Stimulated activated naive CD8-positive, alpha-beta T cell treated with anti-CD3 and anti-CD28 coated beads, Interleukin-15, Interleukin-2, amounts not matched to agents 100 ng/mL and 50 ng/mL, for 24 hours (primary cell): Measurements from ENCODE around the gene ZNF174.

Source experiments
- H3K27ac Mint-ChIP-seq: one replicate; pipeline ENCODE4 v1.8.0; 2021; ENCODE audit warnings: mild to moderate bottlenecking, mixed read lengths
- H3K27me3 Mint-ChIP-seq: one replicate; pipeline ENCODE4 v1.8.0; 2021; ENCODE audit warnings: mixed read lengths
- H3K36me3 Mint-ChIP-seq: one replicate; pipeline ENCODE4 v1.8.0; 2021; ENCODE audit warnings: low read depth, mixed read lengths
- H3K4me1 Mint-ChIP-seq: one replicate; pipeline ENCODE4 v1.8.0; 2021; ENCODE audit warnings: low read depth, mixed read lengths
- H3K4me3 Mint-ChIP-seq: one replicate; pipeline ENCODE4 v1.8.0; 2021; ENCODE audit warnings: mild to moderate bottlenecking, mixed read lengths
- H3K9me3 Mint-ChIP-seq: one replicate; pipeline ENCODE4 v1.8.0; 2021; ENCODE audit warnings: mixed read lengths

Gene ZNF174

DNA sequence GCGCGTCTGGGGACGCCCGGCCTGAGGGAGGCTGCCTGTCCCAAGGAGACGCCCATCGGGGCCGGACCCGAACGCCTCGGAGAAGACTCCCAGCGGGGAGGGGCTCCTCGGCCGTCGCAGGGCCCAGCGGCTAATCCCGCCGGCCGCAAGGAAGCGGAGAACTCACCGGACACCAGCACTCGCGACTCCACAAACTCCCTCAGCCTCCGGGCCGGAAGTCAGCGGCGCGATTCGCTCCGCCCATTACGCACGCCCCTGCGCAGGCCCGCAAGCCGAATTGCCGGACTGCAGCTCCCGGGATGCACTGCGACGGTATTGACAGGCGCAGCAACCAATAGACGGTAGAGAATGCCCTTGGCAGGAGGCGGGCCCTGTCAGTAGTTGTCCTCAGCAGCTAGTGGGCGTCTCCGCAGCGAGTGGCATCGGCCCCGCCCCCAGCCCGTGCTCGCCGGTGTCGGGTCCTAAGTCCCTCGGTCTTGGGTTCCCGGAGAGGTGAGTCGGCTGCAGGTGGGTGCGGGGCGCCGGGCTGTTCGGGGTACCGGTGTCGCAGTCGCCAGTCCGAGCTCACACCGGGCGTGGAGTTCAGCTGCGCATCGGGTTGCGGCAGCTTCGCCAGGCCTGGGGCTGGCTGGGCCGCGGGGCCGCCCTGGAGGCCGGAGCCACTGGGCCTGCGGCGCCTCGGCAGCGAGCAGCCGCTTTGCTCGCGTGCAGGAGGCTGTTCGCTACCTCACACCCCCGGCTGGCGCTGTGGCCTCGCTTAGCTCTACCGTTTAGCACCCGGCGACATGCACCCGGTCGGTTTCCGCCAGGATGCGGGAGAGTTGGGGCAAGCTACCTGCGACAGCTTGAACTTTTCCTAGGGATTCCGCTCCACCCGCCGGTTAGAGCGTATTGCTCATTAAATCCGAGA, at the start of gene ZNF174, which contains the start of gene ZSCAN32:
Gene ZNF174, plus strand, starts transcription at position 437 of the 910 bp plus-strand sequence. CDS start 790 bp downstream, outside the sequence.
Gene ZSCAN32, minus strand, starts transcription at position 226 of the 910 bp plus-strand sequence. CDS start 3,447 bp downstream, outside the sequence.
- peaks cover 64% of the 10 kb centered on the region for H3K36me3 Mint-ChIP-seq
- H3K27me3 Mint-ChIP-seq: no peaks in the 10 kb centered on the region
- peak within 1 kb of the TSS; percentile 91 for H3K27ac Mint-ChIP-seq
- peak within 1 kb of the TSS; percentile 94 for H3K4me3 Mint-ChIP-seq
- peaks cover 48% of the 10 kb centered on the region for H3K4me1 Mint-ChIP-seq
- peaks cover 24% of the 10 kb centered on the region for H3K9me3 Mint-ChIP-seq

DNA sequence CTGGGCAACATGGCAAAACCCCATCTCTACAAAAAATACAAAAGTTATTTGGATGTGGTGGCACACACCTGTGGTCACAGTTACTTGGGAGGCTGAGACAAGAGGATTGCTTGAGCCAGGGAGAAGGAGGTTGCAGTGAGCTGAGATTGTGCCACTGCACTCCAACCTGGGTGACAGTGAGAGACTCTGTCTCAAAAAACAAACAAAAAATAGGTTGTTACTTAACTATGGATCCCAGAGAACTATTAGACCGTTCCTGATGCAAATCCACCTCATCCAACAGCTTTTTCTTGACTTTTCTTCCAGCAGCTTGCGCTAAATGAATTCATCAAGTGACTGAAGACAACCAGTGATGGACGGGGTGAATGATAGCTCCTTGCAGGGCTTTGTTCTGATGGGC, 45.4 kb upstream of the ZNF174 start, which contains the start of gene OR2C1:
Gene OR2C1, plus strand, starts transcription at position 301 of the 400 bp plus-strand sequence. Its CDS starts 52 bp downstream, at position 353.
- H3K9me3 Mint-ChIP-seq: peaks cover 3% of the 10 kb centered on the region
- peaks cover 11% of the 10 kb centered on the region for H3K27me3 Mint-ChIP-seq
- H3K4me3 Mint-ChIP-seq: no peak within 1 kb of the TSS
- H3K36me3 Mint-ChIP-seq: no peaks in the 10 kb centered on the region
- H3K27ac Mint-ChIP-seq: no peak within 1 kb of the TSS
- no peaks in the 10 kb centered on the region for H3K4me1 Mint-ChIP-seq

DNA sequence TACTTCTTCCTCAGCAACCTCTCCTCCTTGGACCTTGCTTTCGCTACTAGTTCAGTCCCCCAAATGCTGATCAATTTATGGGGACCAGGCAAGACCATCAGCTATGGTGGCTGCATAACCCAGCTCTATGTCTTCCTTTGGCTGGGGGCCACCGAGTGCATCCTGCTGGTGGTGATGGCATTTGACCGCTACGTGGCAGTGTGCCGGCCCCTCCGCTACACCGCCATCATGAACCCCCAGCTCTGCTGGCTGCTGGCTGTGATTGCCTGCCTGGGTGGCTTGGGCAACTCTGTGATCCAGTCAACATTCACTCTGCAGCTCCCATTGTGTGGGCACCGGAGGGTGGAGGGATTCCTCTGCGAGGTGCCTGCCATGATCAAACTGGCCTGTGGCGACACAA, 44.9 kb upstream of the ZNF174 start:
- Mint-ChIP-seq H3K4me3 (no peak overlapping the region), H3K27me3 (peaks cover 16% of the 10 kb centered on the region), H3K4me1 (no peaks in the 10 kb centered on the region), H3K9me3 (peaks cover 3% of the 10 kb centered on the region), H3K27ac (no peak overlapping the region), H3K36me3 (no peaks in the 10 kb centered on the region)

DNA sequence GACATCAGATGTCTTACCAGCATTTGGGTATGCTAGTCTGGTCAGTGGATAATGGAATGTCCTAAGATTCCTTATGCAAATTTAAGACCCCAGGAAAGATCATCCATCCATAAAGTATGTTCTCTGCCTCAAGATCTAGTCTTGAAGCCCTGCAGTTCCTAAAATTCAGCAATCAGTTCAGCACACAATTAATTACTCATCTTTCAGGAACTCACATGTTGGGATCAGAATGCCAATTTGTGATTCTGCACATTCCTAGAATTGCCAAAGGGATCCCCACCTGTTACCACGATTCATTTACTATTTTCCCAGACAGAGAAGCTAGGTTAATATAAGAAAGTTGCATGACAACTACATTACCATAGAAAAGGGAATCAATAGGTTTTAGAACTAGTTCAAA, 42.1 kb upstream of the ZNF174 start:
- H3K4me1 Mint-ChIP-seq: no peaks in the 10 kb centered on the region
- peaks cover 3% of the 10 kb centered on the region for H3K36me3 Mint-ChIP-seq
- peaks cover 9% of the 10 kb centered on the region for H3K9me3 Mint-ChIP-seq
- no peak overlapping the region for H3K27ac Mint-ChIP-seq
- H3K27me3 Mint-ChIP-seq: peaks cover 32% of the 10 kb centered on the region
- H3K4me3 Mint-ChIP-seq: no peak overlapping the region

DNA sequence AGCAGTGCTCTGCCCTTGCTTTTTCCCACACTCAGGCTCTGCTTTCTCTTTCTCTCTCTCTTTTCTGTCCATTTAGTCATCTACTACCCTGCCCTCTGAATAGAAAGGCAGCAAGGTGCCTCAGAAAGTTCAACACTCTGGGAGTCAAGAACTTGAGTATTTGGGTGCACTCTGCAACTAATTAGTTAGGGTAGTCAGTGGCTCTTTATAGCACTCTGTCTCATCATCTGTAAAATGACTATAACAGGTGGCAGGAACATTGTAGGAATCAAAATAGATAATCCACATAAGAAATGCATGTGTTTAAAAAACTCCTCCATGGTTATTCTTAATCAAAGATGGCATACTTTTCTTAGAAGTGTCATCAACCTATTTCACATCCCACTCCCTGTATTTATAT, 38.1 kb upstream of the ZNF174 start:
- no peak overlapping the region for H3K27ac Mint-ChIP-seq
- no peak overlapping the region for H3K4me3 Mint-ChIP-seq
- peaks cover 32% of the 10 kb centered on the region for H3K27me3 Mint-ChIP-seq
- H3K36me3 Mint-ChIP-seq: peaks cover 16% of the 10 kb centered on the region
- peaks cover 12% of the 10 kb centered on the region for H3K9me3 Mint-ChIP-seq
- H3K4me1 Mint-ChIP-seq: peaks cover 14% of the 10 kb centered on the region

DNA sequence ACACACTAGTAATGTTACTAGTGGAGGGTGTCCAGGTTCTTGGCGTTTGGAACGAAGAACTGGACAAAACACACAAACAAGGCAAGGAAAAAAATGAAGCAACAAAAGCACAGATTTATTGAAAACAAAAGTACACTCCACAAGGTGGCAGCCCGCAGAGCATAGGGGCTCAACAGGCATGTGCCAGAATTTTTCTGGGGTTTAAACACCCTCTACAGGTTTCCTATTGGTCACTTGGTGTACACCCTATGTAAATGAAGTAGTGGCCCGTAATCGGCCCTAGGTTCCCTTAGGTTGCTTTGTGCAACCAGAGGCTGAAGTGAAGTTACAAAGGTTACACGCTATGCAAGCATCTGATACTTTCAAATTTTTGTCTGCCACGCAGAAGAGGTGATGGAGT, 37.2 kb upstream of the ZNF174 start:
- H3K36me3 Mint-ChIP-seq: peaks cover 16% of the 10 kb centered on the region
- H3K4me1 Mint-ChIP-seq: peaks cover 14% of the 10 kb centered on the region
- peaks cover 12% of the 10 kb centered on the region for H3K9me3 Mint-ChIP-seq
- H3K4me3 Mint-ChIP-seq: no peak overlapping the region
- no peak overlapping the region for H3K27ac Mint-ChIP-seq
- peaks cover 29% of the 10 kb centered on the region for H3K27me3 Mint-ChIP-seq

DNA sequence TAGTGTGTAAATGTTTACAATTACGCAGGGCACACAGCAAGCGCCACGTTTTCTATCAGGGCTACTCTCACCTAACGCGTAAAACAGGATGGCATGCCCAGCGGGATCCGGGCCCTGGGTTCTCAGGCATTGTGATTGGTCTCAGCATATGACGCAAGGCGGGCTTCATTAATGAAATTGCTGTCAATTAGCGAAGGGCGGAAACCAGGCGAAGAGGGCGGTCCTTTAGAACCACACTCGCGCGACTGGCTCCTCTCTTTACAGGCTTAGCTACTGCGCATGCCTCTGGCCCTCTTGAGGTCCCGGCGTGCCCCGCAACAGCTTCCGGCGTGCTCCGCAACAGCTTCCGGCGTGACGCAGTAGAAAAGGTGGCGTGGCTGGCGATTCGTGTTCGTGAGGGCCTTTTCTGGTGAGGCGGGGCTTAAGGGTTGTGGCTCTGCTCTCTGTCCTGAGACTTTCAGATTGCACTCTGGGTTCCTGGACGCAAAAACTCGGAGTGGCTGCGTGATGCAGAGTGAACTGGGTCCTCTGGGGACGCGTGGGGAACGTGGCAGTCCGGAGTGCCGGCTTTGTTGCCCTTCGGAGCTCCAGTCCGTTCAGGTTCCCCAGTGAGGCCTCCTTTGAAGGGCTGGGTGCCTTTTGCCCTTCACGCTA, 36.1 kb upstream of the ZNF174 start:
- H3K9me3 Mint-ChIP-seq: peaks cover 12% of the 10 kb centered on the region
- H3K27ac Mint-ChIP-seq: peak overlapping the region; percentile 87
- H3K27me3 Mint-ChIP-seq: peaks cover 24% of the 10 kb centered on the region
- H3K36me3 Mint-ChIP-seq: peaks cover 16% of the 10 kb centered on the region
- peak overlapping the region; percentile 83 for H3K4me3 Mint-ChIP-seq
- peaks cover 14% of the 10 kb centered on the region for H3K4me1 Mint-ChIP-seq

DNA sequence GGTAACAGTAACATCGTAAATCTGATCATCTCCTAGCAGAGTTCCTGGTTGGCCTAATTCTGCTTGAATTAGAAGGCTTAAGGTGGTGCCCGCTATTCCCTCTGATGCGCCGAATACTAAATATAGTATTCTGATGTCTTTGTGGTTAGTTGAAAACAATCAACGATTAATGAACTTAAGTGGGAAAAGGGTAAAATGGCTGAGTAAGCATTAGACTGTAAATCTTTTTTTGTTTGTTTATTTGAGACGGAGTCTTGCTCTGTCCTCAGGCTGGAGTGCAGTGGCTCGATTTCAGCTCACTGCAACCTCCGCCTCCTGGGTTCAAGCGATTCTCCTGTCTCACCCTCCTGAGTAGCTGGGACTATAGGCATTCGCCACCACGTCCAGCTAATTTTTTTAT, 31.9 kb upstream of the ZNF174 start:
- H3K27me3 Mint-ChIP-seq: no peaks in the 10 kb centered on the region
- H3K4me1 Mint-ChIP-seq: peaks cover 14% of the 10 kb centered on the region
- H3K9me3 Mint-ChIP-seq: peaks cover 12% of the 10 kb centered on the region
- no peak overlapping the region for H3K4me3 Mint-ChIP-seq
- H3K27ac Mint-ChIP-seq: no peak overlapping the region
- peaks cover 21% of the 10 kb centered on the region for H3K36me3 Mint-ChIP-seq

DNA sequence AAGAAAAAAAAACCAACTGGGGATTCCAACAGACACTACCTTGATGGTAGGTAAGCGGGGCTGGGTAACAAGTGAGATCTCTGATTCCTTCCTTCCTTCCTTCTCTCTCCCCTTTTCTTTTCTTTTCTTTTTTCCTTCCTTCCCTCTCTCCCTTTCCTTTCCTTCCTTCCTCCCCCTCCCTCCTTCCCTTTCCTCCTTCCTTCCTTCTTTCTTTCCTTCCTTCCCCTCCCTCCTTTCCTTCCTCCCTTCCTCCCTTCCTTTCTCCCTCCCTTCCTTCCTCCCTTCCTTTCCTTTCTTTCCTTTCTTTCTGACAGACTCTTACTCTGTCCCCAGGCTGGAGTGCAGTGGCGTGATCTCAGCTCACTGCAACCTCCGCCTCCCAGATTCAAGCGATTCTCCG, 25.3 kb upstream of the ZNF174 start:
- H3K27ac Mint-ChIP-seq: no peak overlapping the region
- H3K9me3 Mint-ChIP-seq: peaks cover 36% of the 10 kb centered on the region
- H3K27me3 Mint-ChIP-seq: no peaks in the 10 kb centered on the region
- no peak overlapping the region for H3K4me3 Mint-ChIP-seq
- peaks cover 60% of the 10 kb centered on the region for H3K36me3 Mint-ChIP-seq
- no peaks in the 10 kb centered on the region for H3K4me1 Mint-ChIP-seq

DNA sequence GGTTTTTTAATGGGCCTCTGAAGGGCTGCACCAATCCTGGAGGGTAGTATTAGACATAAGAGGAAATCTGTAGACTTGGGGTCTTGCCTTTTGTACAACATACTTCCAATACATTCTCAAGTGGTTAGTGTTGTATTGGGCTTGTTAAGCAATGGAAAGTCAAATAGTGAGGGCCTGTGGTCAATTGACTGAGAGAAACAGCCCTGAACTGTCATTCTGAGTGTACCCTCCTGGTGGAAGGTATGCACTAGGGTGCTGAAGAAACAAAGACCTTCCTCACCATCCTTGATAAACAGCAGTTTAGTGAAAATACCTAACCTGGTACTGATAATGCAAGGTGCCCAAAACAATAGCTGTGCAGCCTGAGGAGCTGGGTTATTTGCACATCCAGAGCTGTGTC, 23.1 kb upstream of the ZNF174 start:
- Mint-ChIP-seq H3K27me3 (no peaks in the 10 kb centered on the region), H3K9me3 (peaks cover 53% of the 10 kb centered on the region), H3K4me1 (no peaks in the 10 kb centered on the region), H3K4me3 (no peak overlapping the region), H3K36me3 (peaks cover 83% of the 10 kb centered on the region), H3K27ac (no peak overlapping the region)

DNA sequence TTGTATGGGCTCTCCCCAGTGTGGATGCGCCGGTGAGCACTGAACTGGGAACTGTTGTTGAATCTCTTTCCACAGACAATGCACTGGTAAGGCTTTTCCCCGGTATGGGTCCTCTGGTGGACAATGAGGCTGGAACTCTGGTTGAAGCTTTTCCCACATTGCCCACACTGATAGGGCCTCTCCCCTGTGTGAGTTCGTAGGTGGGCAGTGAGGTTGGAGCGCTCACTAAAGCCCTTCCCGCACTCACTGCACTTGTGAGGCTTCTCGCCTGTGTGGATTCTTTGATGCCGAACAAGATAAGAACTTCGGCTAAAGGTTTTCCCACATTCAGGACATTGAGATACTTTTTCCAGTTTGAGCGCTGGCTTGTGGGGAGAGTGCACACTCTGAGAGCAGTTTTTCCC, 18.0 kb upstream of the ZNF174 start:
- Mint-ChIP-seq H3K27ac (no peak overlapping the region), H3K36me3 (peaks cover 90% of the 10 kb centered on the region), H3K9me3 (peaks cover 49% of the 10 kb centered on the region), H3K27me3 (no peaks in the 10 kb centered on the region), H3K4me3 (no peak overlapping the region), H3K4me1 (no peaks in the 10 kb centered on the region)

DNA sequence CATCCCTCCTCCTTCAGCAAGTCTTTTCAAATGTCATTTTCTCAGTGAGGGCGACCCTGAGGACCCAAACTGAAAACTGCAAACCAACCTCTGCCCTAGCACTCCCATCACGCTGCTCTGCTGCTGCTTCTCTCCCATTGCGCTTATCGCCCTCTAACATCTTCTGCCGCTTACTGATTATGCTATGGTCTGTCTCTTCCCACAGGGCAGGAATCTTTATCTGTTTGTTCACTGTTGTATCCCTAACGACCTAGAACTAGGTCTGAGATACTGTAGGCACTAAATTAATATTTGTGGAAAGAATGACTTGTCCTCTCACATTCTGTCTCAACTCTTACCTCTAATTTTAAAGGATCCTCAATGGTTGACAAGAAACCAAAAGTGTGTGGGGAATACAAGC, 12.7 kb upstream of the ZNF174 start:
- Mint-ChIP-seq H3K27ac (no peak overlapping the region), H3K4me1 (no peaks in the 10 kb centered on the region), H3K9me3 (peaks cover 38% of the 10 kb centered on the region), H3K36me3 (peaks cover 86% of the 10 kb centered on the region), H3K4me3 (no peak overlapping the region), H3K27me3 (no peaks in the 10 kb centered on the region)

DNA sequence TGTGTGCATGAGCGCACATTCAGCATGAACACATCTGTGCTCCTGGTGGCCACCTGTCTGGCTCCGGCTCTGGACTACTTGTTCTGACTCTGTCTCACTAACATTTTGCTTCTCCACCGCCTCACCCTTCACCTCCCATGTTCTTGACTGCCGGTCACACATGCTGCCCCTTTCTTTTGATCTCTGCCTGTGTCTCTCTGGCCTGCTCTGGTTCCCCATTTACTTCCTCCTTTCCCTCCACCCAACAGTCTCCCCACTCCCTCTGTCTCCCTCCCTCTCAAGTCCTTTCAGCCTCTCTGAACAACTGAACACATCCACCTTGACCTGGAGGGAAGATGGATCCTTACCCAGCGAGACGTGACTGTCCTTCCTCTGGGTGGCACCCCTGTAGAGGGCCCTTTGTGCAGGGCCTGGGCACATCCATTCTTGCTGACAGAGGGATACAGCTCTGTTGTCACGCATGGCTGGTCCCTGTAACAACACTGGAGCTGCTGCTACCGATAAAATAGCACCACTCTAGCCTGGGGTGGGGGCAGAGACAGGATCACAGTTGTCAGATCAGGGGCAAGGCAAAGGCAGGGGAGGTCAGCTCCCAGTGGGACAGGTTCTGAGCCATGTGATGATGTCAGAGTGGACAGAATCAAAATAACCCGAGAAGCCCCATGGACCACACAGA, 11.2 kb upstream of the ZNF174 start:
- H3K27ac Mint-ChIP-seq: no peak overlapping the region
- H3K4me3 Mint-ChIP-seq: no peak overlapping the region

DNA sequence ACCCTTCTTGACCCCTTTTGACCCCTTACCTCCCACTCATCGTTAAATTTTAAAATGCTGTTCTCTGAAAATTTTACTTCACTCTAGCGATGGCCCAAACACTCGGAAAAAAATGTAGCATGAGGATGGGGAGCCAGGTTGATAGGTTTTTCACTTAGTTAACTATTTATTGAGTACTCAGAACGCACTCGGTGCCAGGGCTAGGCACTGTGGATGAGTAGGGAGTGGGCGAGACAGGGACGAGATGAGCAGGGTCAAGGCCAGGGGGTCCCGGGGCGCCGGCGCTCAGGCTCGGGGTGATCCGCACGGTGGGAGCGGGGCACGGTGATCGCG, 603 bp upstream of the ZNF174 start:
- Mint-ChIP-seq H3K36me3 (peaks cover 64% of the 10 kb centered on the region), H3K27me3 (no peaks in the 10 kb centered on the region), H3K4me3 (peak overlapping the region; percentile 94), H3K9me3 (peaks cover 24% of the 10 kb centered on the region), H3K27ac (peak overlapping the region; percentile 91), H3K4me1 (peaks cover 49% of the 10 kb centered on the region)

More for the DNA sequence above, 11.2 kb upstream of the ZNF174 start:
- H3K9me3 Mint-ChIP-seq: peaks cover 42% of the 10 kb centered on the region
- H3K36me3 Mint-ChIP-seq: peaks cover 86% of the 10 kb centered on the region
- H3K27me3 Mint-ChIP-seq: no peaks in the 10 kb centered on the region
- H3K4me1 Mint-ChIP-seq: peaks cover 6% of the 10 kb centered on the region
